A673 (cell line): ENCODE results near the gene THADA.

Experiments used
- EZH2 ChIP-seq: fragments of 200-600 bp; sonication (generic); IDR thresholded peaks from 2 replicates; pipeline ENCODE4 v1.6.1; 2017; ENCODE audit warnings: borderline replicate concordance, low read depth, mild to moderate bottlenecking, mixed read lengths, antibody characterized with exemption, low read length; ENCODE audit not compliant: poor library complexity, severe bottlenecking
- TF ChIP-seq, protein P1 (sequence below): fragments of 300-800, 200-600 bp; sonication (generic); conservative IDR thresholded peaks from 2 replicates; pipeline ENCODE4 v1.5.1; 2017; ENCODE audit warnings: low read depth, mild to moderate bottlenecking, antibody characterized with exemption, low read length, moderate library complexity, mixed read lengths

DNA sequence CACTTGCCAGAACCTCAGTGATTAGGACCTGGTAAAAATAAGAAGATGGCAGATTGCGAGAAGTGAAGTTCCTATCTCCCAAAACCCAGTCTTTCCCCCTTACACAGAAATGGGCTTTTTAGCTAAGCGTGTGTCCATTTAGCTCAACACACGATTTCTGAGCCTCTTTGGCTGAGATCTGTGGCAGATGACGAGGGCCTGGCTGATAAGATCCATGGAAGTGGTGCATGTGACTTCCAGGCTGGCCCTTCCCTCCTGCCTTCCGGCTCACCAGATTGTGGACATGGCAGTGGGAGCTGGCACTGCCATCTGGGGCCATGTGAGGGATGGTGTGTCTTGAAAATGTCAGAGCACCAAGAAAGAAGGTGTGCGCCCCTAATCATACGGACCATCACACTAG lies 328.5 kb downstream of the THADA start:
- TF ChIP-seq, protein P1, sequence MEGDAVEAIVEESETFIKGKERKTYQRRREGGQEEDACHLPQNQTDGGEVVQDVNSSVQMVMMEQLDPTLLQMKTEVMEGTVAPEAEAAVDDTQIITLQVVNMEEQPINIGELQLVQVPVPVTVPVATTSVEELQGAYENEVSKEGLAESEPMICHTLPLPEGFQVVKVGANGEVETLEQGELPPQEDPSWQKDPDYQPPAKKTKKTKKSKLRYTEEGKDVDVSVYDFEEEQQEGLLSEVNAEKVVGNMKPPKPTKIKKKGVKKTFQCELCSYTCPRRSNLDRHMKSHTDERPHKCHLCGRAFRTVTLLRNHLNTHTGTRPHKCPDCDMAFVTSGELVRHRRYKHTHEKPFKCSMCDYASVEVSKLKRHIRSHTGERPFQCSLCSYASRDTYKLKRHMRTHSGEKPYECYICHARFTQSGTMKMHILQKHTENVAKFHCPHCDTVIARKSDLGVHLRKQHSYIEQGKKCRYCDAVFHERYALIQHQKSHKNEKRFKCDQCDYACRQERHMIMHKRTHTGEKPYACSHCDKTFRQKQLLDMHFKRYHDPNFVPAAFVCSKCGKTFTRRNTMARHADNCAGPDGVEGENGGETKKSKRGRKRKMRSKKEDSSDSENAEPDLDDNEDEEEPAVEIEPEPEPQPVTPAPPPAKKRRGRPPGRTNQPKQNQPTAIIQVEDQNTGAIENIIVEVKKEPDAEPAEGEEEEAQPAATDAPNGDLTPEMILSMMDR = no peak
- TF ChIP-seq EZH2 = no peak
